GM12801 (cell line): ENCODE data around the gene PGBD5.

ENCODE experiments used
- TF ChIP-seq, protein P1 (sequence below): IDR thresholded peaks from one replicate; pipeline ENCODE4 v1.5.1; 2011; ENCODE audit warnings: control low read depth; ENCODE audit not compliant: insufficient read length; ENCODE audit errors: extremely low read depth

PGBD5 gene

DNA sequence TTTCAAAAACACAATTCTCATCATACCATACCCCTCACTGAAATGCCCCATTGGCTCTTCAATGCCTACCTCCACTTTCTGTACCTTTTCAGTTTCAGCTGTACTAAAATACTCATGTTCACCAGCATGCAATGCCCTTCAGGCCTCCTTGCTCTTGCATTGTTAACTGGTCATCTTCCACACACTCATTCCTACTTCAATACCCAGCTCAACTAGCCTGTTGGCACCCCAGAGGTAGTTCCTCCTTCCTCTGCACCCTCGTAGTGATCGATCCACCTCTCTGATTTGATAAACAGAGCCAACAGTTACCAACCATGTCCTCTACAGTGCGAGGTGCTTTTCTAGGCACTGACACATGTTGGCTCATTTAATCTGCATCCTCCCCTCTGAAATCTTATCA is 46.7 kb downstream of the PGBD5 start:
- TF ChIP-seq, protein P1, sequence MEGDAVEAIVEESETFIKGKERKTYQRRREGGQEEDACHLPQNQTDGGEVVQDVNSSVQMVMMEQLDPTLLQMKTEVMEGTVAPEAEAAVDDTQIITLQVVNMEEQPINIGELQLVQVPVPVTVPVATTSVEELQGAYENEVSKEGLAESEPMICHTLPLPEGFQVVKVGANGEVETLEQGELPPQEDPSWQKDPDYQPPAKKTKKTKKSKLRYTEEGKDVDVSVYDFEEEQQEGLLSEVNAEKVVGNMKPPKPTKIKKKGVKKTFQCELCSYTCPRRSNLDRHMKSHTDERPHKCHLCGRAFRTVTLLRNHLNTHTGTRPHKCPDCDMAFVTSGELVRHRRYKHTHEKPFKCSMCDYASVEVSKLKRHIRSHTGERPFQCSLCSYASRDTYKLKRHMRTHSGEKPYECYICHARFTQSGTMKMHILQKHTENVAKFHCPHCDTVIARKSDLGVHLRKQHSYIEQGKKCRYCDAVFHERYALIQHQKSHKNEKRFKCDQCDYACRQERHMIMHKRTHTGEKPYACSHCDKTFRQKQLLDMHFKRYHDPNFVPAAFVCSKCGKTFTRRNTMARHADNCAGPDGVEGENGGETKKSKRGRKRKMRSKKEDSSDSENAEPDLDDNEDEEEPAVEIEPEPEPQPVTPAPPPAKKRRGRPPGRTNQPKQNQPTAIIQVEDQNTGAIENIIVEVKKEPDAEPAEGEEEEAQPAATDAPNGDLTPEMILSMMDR: no peak

DNA sequence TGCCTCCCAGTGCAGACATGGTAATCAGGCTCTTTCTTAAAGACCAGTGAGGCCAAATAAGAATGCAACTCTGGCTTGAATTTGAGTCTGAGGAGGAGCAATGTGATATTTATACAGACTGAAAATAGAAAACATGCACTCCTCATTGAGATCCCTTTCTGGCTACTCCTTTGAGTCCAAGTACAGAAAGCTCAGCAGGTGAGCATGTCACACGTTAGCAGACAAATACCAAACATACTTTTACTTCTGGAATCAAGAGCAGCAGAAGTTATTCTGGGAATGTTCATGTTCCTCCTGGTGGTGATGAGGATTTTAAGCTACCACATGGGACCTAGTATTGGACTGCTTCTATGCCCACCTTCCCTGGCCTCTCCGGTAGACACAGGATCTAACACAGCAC is 48.3 kb downstream of the PGBD5 start:
- TF ChIP-seq, protein P1: no peak

DNA sequence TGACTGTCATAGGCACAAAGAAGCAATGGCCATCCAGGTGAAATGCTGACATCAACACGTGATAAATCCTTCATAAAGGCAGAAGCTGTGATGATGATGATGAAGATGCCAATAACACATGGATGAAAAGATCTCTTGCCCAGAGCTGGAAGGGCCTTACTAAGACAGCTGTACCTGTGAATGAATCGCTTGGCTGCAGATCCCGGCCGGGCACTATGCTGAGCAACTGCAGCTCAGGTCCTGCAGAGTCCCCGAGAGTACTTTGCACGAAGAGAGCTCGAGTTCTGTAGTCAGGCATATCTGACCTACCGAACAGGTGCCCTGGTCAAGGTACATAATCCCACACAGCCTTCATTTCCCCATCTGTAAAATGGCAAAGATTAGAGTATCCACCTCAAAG is 48.8 kb downstream of the PGBD5 start:
- TF ChIP-seq, protein P1: no peak

DNA sequence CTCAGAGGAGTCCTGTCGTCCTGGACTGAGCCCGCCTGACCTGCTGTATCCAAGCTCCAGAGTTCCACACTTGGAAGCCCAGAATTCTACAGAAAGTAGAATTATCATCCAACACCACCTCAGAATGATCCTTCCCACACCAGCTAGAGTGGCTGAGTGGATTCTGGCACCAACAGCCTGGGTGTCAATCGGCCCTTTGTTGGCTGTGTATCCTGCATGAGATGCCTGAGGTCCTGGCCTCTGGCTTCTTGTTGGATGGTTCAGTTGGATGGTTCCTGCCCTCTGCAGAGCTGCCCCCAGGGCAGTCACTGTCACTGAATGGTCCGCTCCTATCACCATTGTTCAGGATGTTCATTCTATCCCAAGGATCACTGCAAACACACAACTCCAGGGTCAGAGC is 49.8 kb downstream of the PGBD5 start:
- TF ChIP-seq, protein P1: no peak

DNA sequence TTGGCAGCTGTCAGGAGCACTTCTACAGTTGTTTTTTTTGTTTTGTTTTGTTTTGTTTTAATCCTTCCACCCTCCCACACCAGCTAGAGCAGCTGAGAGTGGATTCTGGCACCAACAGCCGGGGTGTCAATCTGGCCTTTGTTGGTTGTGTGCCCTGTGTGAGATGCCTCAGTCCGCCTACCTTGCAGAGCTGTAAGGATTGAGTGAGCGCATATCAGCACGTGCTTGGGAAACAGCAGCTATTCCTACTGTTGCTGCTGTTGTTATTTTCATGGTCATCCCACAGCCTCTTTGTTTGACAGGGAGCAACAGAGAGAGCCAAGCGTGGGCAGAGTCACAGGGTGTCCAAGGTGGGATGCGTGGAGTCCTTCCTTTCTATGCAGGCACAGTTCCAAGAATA is 50.4 kb downstream of the PGBD5 start:
- TF ChIP-seq, protein P1: no peak

DNA sequence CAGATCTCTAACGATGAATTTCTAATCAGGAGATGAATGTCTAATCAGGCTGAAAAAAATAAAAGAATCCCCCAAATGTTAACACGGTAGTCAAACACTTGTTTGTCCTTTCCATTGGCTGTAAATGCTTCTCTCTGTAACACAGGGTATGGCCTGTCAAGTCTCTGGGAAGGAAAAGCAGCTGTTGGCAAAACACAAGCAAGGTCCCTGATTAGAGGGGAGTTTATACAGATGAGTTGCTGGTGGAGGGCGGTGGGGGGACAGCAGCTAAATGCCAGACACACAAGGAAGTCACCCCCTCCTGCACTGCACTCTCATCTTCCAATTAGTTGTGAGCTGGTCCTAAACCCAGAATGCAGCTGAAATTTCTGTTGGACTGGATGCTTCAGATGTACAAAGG is 51.0 kb downstream of the PGBD5 start:
- TF ChIP-seq, protein P1: no peak

DNA sequence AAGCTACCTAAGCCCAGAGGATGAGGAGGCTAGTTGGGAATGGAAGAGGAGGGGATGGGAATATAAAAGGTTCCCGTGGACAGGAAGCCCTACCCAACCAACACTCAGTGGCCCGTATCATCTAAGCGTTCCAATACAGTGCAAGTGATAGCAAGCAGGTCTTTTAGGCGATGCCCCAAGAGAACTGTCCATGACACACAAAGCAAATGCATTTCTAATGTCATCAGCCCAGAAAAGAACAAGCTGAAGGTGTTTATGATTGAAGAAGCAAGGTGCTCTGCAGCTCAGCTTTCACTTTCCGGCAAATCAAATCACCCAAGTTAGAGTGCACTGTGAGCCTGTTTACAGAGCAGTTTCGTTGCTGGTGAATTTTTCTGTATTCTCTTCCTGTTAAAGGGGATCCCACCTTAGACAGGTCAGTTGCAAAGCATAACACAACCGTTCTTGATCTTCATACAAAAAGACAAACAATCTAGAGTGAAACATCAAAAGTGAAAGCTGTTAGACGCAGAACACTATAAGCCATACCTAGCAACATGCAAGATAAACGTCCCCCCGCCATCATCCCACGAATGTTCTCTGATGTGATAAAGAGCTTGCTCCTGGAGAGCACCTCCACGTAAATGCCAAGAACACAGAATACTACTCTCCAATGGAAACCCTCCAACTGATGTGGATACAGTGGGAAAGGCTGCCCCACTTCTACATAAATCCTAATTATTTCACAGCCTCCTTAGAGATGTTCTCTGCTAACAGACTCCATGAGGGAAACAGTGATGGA is 54.0 kb downstream of the PGBD5 start:
- TF ChIP-seq, protein P1: no peak
